ENCODE data around the gene CCDC88B. TPM values are rescaled to one million over a fixed set of nuclear protein-coding genes. Genes with fewer than 3 reads are reported as not detected.

CCDC88B gene
- total and polyA plus RNA-seq, 2 of the 8 experiments (the other 6 are each of a cell fraction or from before 2014, with no cell fraction given), result 5.9 to 12.5 TPM

GRCh38 chr11:64403106-64403505 is 63.1 kb downstream of the CCDC88B start (continued):
- no peak for TF ChIP-seq HDAC2 (IDR thresholded peaks at IDR 0.05; ENCODE audit: borderline replicate concordance in 1 of 2, low read depth in 2 of 2, low read length in 2 of 2)
- no peak for TF ChIP-seq FOSL1 (IDR thresholded peaks at IDR 0.05; ENCODE audit: insufficient read depth, low read depth, low read length)
- TF ChIP-seq MAX (IDR thresholded peaks at IDR 0.05), result no peak

Data from H1 (cell line).